Thyroid gland (tissue), 4 donors: Measurements from ENCODE around the gene TROAP. TPM values are rescaled to one million over a fixed set of nuclear protein-coding genes. Genes with fewer than 3 reads are reported as not detected.
"Not testable (repeated sequence)": the region's sequence is repeated elsewhere in the genome, so short reads cannot be mapped to it uniquely, and the experiment has no call there.

Experiments
- DNase-seq, 2 donors: peaks; one replicate each; pipeline ENCODE4 v3.0.0-alpha.2; 2019
- H3K27ac ChIP-seq, 3 donors: fragments of 200-600 bp; sonication (generic); 1 replicate in 2 of 3; 2 replicates in 1 of 3; pipeline ENCODE4 v1.5.1; 2016 to 2019; ENCODE audit warnings: mild to moderate bottlenecking in 1 of 3, moderate library complexity in 1 of 3
- H3K27me3 ChIP-seq: fragments of 200-600 bp; sonication (generic); one replicate; pipeline ENCODE4 v1.5.1; 2019
- H3K36me3 ChIP-seq, 2 donors: fragments of 200-600 bp; sonication (generic); one replicate each; pipeline ENCODE4 v1.5.1; 2016 to 2019
- H3K4me1 ChIP-seq, 2 donors: fragments of 200-600 bp; sonication (generic); one replicate each; pipeline ENCODE4 v1.5.1; 2017 to 2019
- H3K4me3 ChIP-seq, 3 donors: fragments of 200-600 bp; sonication (generic); replicated peaks in 1 of 3; 1 replicate in 2 of 3; 2 replicates in 1 of 3; pipeline ENCODE4 v1.5.1; 2016; ENCODE audit warnings: mild to moderate bottlenecking in 1 of 3
- H3K9me3 ChIP-seq: fragments of 200-600 bp; sonication (generic); one replicate; pipeline ENCODE4 v1.5.1; 2017
- CTCF ChIP-seq, 6 experiments: fragments of 200-600 bp in 3 of 6; fragments of 450-650 bp in 3 of 6; sonication (generic) in 3 of 6; IDR thresholded peaks; one replicate each; pipeline ENCODE4 v1.5.1; 2016 to 2019; ENCODE audit warnings: antibody characterized with exemption in 6 of 6, mild to moderate bottlenecking in 2 of 6, inconsistent platforms in 1 of 6, moderate library complexity in 1 of 6
- POLR2A ChIP-seq, 2 donors: fragments of 450-650 bp; IDR thresholded peaks; one replicate each; pipeline ENCODE4 v1.6.1; 2017; ENCODE audit warnings: antibody characterized with exemption in 2 of 2, mild to moderate bottlenecking in 2 of 2, moderate library complexity in 1 of 2
- WGBS, 2 donors: methylation state at CpG; one replicate each; pipeline ENCODE4 v1.1.5; 2017; 5-methylcytosine and 5-hydroxymethylcytosine counted together
- intact Hi-C: fragments of 100-400 bp; cut with DNase I; formaldehyde crosslinking; loops from one replicate; pipeline ENCODE4 v1.15.1; 2023
- total RNA-seq, 4 donors: library from RNA; depleted of rRNA; stranded (reverse); fragments of >200 nt; gene quantifications; one replicate each; pipeline ENCODE4 v1.2.3, GENCODE V29; 2016

Gene TROAP
- total RNA-seq, 4 donors from 2014 or later = 0.56 to 2.6 (median 0.96) TPM; not detected in 1

GRCh38 chr12:49331380-49332222 is 8.5 kb downstream of the TROAP start:
- Histone ChIP-seq H3K36me3 (no peaks in the 10 kb centered on the region), H3K27me3 (peaks cover 6% of the 10 kb centered on the region), H3K4me3 (no peak overlapping the region), H3K4me1 (peaks cover 3 to 18% of the 10 kb centered on the region in 2 donors), H3K9me3 (no peaks in the 10 kb centered on the region), H3K27ac (no peak overlapping the region)
- 36 to 43% methylated on average over 11 of the region's 11 CpGs for WGBS, 2 donors
- TF ChIP-seq POLR2A (IDR thresholded peaks at IDR 0.05) (no peak), CTCF (IDR thresholded peaks at IDR 0.05) (peak; percentile 78 to 97 (median 90))
- DNase-seq = peak; percentile 86
- intact Hi-C loops = loop anchor here (5.0 kb wide), 1 partner anchor 39 kb away; no protein-coding TSS in a partner anchor

DNA sequence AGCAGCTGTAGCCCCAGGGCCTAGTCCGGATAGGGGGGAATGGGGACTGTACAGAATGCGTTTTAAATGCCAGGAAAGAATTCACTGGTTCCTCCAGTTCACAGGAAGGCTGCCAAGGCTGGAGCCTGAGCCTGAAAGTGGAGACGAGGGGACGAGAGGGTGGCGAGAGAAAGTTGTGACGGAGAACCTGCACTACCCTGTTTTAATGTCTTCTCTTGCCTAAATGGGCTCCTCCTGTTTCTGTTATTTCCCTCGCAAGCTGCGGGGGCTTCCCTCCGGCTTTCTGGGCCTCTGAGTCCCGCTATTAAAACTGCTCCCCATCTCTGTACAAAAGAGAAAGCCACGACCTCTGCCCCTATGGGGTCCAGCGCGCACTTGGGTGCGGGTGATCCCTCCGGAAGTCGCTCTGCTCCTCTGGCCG is 9.4 kb downstream of the TROAP start:
- H3K27ac ChIP-seq = no peak overlapping the region
- peaks cover 3 to 27% of the 10 kb centered on the region in 2 donors for H3K4me1 ChIP-seq
- no peaks in the 10 kb centered on the region for H3K9me3 ChIP-seq
- 61 to 64% methylated on average over 17 of the region's 17 CpGs for WGBS, 2 donors
- no peak overlapping the region for H3K4me3 ChIP-seq
- H3K27me3 ChIP-seq = peaks cover 7% of the 10 kb centered on the region
- intact Hi-C loops = loop anchor here (5.0 kb wide), 1 partner anchor 40 kb away; no protein-coding TSS in a partner anchor
- no peaks in the 10 kb centered on the region for H3K36me3 ChIP-seq
- TF ChIP-seq CTCF (IDR thresholded peaks at IDR 0.05) (no peak), POLR2A (IDR thresholded peaks at IDR 0.05) (no peak)
- DNase-seq = peak in 1 of 2 donors; percentile 33

- Histone ChIP-seq H3K27ac (no peak overlapping the region), H3K27me3 (peaks cover 7% of the 10 kb centered on the region), H3K9me3 (no peaks in the 10 kb centered on the region), H3K4me3 (no peak overlapping the region), H3K36me3 (no peaks in the 10 kb centered on the region), H3K4me1 (peaks cover 3 to 27% of the 10 kb centered on the region in 2 donors)
- DNase-seq = peak in 1 of 2 donors; percentile 12
- 17 to 24% methylated on average over 17 to 33 of the region's 40 CpGs for WGBS, 2 donors
- intact Hi-C loops = loop anchor here (5.0 kb wide), 1 partner anchor 41 kb away; no protein-coding TSS in a partner anchor
- TF ChIP-seq CTCF (IDR thresholded peaks at IDR 0.05) (no peak), POLR2A (IDR thresholded peaks at IDR 0.05) (no peak)
These were observed 9.9 kb downstream of the TROAP start for GRCh38 chr12:49332891-49333371.

- not testable (repeated sequence) for DNase-seq, H3K9me3 ChIP-seq, H3K36me3 ChIP-seq, H3K27me3 ChIP-seq, H3K4me3 ChIP-seq, H3K27ac ChIP-seq
- WGBS, 2 donors = 48 to 63% methylated on average over 21 of the region's 21 CpGs
- intact Hi-C loops = loop anchor here (5.0 kb wide), 1 partner anchor 41 kb away; no protein-coding TSS in a partner anchor
- peaks cover 3 to 27% of the 10 kb centered on the region in 2 donors for H3K4me1 ChIP-seq
These were observed 10.7 kb downstream of the TROAP start for GRCh38 chr12:49333778-49334177.

DNA sequence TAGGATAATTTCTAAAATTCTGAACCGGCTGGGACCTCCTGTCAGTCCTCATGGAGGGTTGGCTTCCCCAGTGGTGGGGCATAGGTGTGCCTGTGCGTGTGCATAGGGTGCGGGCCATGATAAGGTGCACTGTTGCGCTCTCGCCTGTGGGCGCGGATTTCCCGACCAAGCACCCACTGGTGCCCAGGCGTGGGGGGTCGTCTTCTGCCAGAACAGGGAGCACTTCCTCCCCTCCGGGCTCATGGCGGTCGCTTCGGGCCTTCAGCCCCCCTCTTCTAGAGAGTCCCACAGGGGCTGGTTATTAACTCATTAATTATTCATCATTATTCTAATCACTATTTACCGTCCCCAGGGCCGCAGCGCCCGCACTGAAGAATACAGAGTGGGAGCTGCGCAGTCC is 11.2 kb downstream of the TROAP start:
- H3K4me1 ChIP-seq = peaks cover 3 to 31% of the 10 kb centered on the region in 2 donors
- no peaks in the 10 kb centered on the region for H3K9me3 ChIP-seq
- H3K4me3 ChIP-seq = no peak overlapping the region
- H3K27me3 ChIP-seq = peaks cover 7% of the 10 kb centered on the region
- H3K36me3 ChIP-seq = no peaks in the 10 kb centered on the region
- DNase-seq = no peak
- intact Hi-C loops = loop anchor here (5.0 kb wide), 1 partner anchor 42 kb away; no protein-coding TSS in a partner anchor
- H3K27ac ChIP-seq = no peak overlapping the region
- 60 to 65% methylated on average over 19 of the region's 19 CpGs for WGBS, 2 donors
- no peak for TF ChIP-seq CTCF (IDR thresholded peaks at IDR 0.05)
- no peak for TF ChIP-seq POLR2A (IDR thresholded peaks at IDR 0.05)
